DMS114 treated with DMSO at 0.1 percent for 48 hours (cell line): ENCODE data around the gene PCDHB9.
"Not testable (repeated sequence)": the region's sequence is repeated elsewhere in the genome, so short reads cannot be mapped to it uniquely, and the experiment has no call there.

Experiments
- DNase-seq: peaks from one replicate; lab custom pipeline; 2025; ENCODE audit not compliant: unreplicated experiment; lab: John Stamatoyannopoulos, UW

The PCDHB9 gene

DNA sequence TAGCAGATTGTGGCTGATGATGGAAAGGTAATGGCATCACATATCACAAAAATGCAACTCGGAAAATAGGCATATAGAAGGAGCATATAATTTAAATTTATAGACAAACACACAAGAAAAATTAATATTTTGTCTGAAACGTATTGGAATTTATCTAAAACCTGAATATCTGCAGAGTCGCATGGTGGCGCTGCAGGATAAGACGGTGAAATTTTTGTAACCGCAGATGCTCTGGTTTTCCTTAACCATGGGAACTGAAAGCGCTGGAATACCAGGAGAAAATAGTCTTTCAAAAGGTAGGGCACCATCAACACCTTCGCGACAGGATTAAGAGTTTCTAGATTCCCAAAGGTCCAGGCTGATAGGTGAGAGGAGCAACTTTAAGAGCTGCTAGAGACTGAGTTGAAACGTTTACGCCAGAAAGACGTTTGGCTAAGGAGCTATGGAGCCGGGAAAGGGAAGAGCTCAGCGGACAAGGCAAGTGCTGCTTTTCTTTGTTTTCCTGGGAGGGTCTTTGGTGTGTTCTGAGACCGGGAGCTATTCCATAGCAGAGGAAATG lies 47.2 kb downstream of the PCDHB9 start:
- DNase-seq = no peak

DNA sequence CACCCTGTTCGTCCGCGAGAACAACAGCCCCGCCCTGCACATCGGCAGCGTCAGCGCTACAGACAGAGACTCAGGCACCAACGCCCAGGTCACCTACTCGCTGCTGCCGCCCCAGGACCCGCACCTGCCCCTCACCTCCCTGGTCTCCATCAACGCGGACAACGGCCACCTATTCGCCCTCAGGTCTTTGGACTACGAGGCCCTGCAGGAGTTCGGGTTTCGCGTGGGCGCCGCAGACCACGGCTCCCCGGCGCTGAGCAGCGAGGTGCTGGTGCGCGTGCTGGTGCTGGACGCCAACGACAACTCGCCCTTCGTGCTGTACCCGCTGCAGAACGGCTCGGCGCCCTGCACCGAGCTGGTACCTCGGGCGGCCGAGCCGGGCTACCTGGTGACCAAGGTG lies 49.0 kb downstream of the PCDHB9 start:
- not testable (repeated sequence) for DNase-seq

DNA sequence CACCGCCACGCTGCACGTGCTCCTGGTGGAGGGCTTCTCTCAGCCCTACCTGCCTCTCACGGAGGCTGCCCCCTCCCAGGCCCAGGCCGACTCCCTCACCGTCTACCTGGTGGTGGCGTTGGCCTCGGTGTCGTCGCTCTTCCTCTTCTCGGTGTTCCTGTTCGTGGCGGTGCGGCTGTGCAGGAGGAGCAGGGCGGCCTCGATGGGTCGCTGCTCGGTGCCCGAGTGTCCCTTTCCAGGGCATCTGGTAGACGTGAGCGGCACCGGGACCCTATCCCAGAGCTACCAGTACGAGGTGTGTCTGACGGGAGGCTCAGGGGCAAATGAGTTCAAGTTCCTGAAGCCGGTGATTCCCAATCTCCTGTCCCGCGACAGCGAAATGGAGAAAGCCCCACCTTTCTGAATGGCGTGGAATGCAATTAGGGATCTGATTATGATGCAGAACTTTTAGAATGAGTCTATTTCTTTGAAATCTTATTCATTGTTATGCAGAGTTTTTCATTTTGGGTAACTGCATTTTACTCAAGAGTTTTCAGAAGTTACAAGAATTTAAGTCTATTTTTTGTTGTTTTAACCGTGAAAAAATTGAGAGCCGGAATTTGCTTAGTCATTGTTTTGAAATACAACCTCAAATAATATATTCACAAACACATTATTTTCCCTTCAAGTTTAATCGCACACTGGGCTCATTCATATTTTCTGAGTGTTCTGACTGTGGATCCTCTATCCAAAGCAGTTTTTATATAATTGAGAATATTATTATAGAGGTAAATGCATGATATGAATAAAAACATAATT lies 49.8 kb downstream of the PCDHB9 start:
- no peak for DNase-seq
